GM12878 (cell line): ENCODE measurements around the gene RAB30. TPM values are rescaled to one million over a fixed set of nuclear protein-coding genes. Genes with fewer than 3 reads are reported as not detected.

Experiments used
- ATAC-seq: fragments of 200-7000 bp; cut with Tn5 transposase; 3 replicates; pipeline ENCODE4 v1.9.1; 2020; ENCODE audit warnings: mild to moderate bottlenecking, moderate library complexity
- BruUV-seq: library from RNA; stranded (reverse); fragments of 400-500 nt; replicated peaks from 2 replicates; lab custom pipeline; 2021; lab: Mats Ljungman, UMichigan
- CTCF ChIA-PET: fragments of 300-600 bp; sonication (Branson Sonifier 250); formaldehyde crosslinking; extraction: SDS; loops from one replicate; lab custom pipeline; 2021; ENCODE audit warnings: inconsistent platforms; lab: Yijun Ruan, JAX
- POLR2A ChIA-PET: fragments of 350-600 bp; formaldehyde crosslinking; extraction: SDS; loops from one replicate; lab custom pipeline; 2021; ENCODE audit warnings: inconsistent platforms; lab: Charles Lee
- RAD21 ChIA-PET: fragments of 300-600 bp; sonication (Branson Sonifier 250); formaldehyde crosslinking; loops from one replicate; lab custom pipeline; 2023; ENCODE audit warnings: antibody characterized with exemption; ENCODE audit not compliant: unreplicated experiment; lab: Charles Lee
- SMC1A ChIA-PET: fragments of 300-600 bp; sonication (Branson Sonifier 250); formaldehyde crosslinking; loops from one replicate; lab custom pipeline; 2023; ENCODE audit not compliant: unreplicated experiment, uncharacterized antibody; lab: Charles Lee
- DNase-seq: peaks from one replicate; pipeline ENCODE4 v3.0.0-alpha.2; 2011; ENCODE audit warnings: low read depth, low spot score
- FAIRE-seq: peaks from 3 replicates; lab custom pipeline; 2011; peaks lifted over from hg19 to GRCh38; lab: Jason Lieb, UNC
- H2AFZ ChIP-seq: 2 replicates; pipeline ENCODE4 v1.6.0; 2011; ENCODE audit warnings: low read depth, low read length, control low read depth; ENCODE audit not compliant: control insufficient read depth
- H3K27ac ChIP-seq: 2 replicates; pipeline ENCODE4 v1.5.1; 2011; ENCODE audit warnings: control low read depth; ENCODE audit not compliant: control insufficient read depth, insufficient read depth
- H3K27me3 ChIP-seq, 2 experiments: replicated peaks in 1 of 2; 2 replicates each; pipeline versions ENCODE4 v1.6.0 to v1.6.1; 2011; ENCODE audit warnings: low read length in 1 of 2; ENCODE audit not compliant: control insufficient read depth in 2 of 2, insufficient read depth in 2 of 2
- H3K36me3 ChIP-seq, 2 experiments: 2 replicates each; pipeline ENCODE4 v1.5.1; 2011; ENCODE audit warnings: low read length in 1 of 2; ENCODE audit not compliant: control insufficient read depth in 2 of 2, insufficient read depth in 2 of 2
- H3K4me1 ChIP-seq: 2 replicates; pipeline ENCODE4 v1.6.1; 2011; ENCODE audit warnings: mild to moderate bottlenecking, low read length, moderate library complexity, mixed read lengths; ENCODE audit not compliant: control insufficient read depth, insufficient read depth
- H3K4me2 ChIP-seq: 2 replicates; pipeline ENCODE4 v1.6.0; 2011; ENCODE audit warnings: control low read depth; ENCODE audit not compliant: control insufficient read depth, insufficient read depth
- H3K4me3 ChIP-seq: fragments of 200-600 bp; sonication (generic); 2 replicates; pipeline ENCODE4 v1.5.1; 2016
- H3K79me2 ChIP-seq: 2 replicates; pipeline ENCODE4 v1.6.0; 2011; ENCODE audit warnings: low read length; ENCODE audit not compliant: control insufficient read depth, insufficient read depth
- H3K9ac ChIP-seq: 2 replicates; pipeline ENCODE4 v1.8.0; 2011; ENCODE audit warnings: low read length, control low read depth, mixed read lengths; ENCODE audit not compliant: control insufficient read depth, insufficient read depth
- H3K9me3 ChIP-seq: replicated peaks from 3 replicates; pipeline ENCODE4 v1.5.1; 2011; ENCODE audit warnings: mild to moderate bottlenecking, low read length; ENCODE audit not compliant: control insufficient read depth, insufficient read depth
- H4K20me1 ChIP-seq: 2 replicates; pipeline ENCODE4 v1.6.0; 2011; ENCODE audit not compliant: control insufficient read depth, insufficient read depth
- PBX3 ChIP-seq: IDR thresholded peaks from 2 replicates; pipeline ENCODE4 v1.6.1; 2011; ENCODE audit warnings: mild to moderate bottlenecking, low read depth, low read length, moderate library complexity; ENCODE audit not compliant: insufficient replicate concordance
- PKNOX1 ChIP-seq: fragments of 450-650 bp; IDR thresholded peaks from 2 replicates; pipeline ENCODE4 v1.6.1; 2016; ENCODE audit warnings: mild to moderate bottlenecking
- USF2 ChIP-seq: IDR thresholded peaks from 2 replicates; pipeline ENCODE4 v1.6.1; 2011; ENCODE audit warnings: low read depth, low read length, improper control_type of control experiment, borderline replicate concordance
- WGBS: methylation state at CpG from one replicate; pipeline ENCODE4 v1.1.6; 2016; ENCODE audit warnings: low lambda C conversion rate; ENCODE audit not compliant: insufficient replicate concordance, insufficient coverage; ENCODE audit errors: missing lambda C conversion rate; 5-methylcytosine and 5-hydroxymethylcytosine counted together
- in situ Hi-C: fragments of 300-500 bp; cut with MboI; formaldehyde crosslinking; loops from 9 replicates; pipeline ENCODE4 v1.14.3; 2018; ENCODE audit warnings: mixed read lengths
- intact Hi-C: fragments of 100-400 bp; cut with micrococcal nuclease; formaldehyde crosslinking; loops from one replicate; pipeline ENCODE4 v1.14.2; 2022; ENCODE audit not compliant: unreplicated experiment
- polyA plus RNA-seq, 11 experiments: library from polyadenylated mRNA; depleted of rRNA in 4 of 11; unstranded in 6 of 11; stranded (reverse) in 5 of 11; fragments of >200 nt; fragmentation: Nextera tagmentation in 4 of 11; fragmentation: Illumina TruSeq in 1 of 11; extraction: Ambion mirVana in 4 of 11; extraction: Trizol in 1 of 11; gene quantifications; 1 replicate in 1 of 11; 2 replicates in 10 of 11; pipeline versions ENCODE4 v1.2.1 to v1.2.3, GENCODE V29; 2011 to 2016; ENCODE audit warnings: inconsistent platforms in 2 of 11, missing spikeins in 2 of 11, low read depth in 1 of 11
- total RNA-seq, 4 experiments: library from RNA; depleted of rRNA in 3 of 4; stranded (reverse); fragments of >200 nt in 3 of 4; fragmentation: Illumina TruSeq in 1 of 4; extraction: Trizol in 1 of 4; gene quantifications; 2 replicates each; pipeline versions ENCODE4 v1.2.1 to v1.2.3, GENCODE V29; 2013 to 2021

Gene RAB30
- total and polyA plus RNA-seq, 10 of the 15 experiments (the other 5 are each of a cell fraction or from before 2014, with no cell fraction given), result 9.8 to 26.7 (median 19.2) TPM

GRCh38 chr11:82932564-82932963 lies 139.1 kb downstream of the RAB30 start:
- in situ Hi-C loops, result no loop called here
- BruUV-seq, result no TSS peak
- RAD21 ChIA-PET, result interaction anchor here (0.6 to 3.4 kb wide), 8 partner anchors 9 to 130 kb away, joined by 3 to 31 read pairs (median 4); partner anchors contain the start of gene PRCP
- Histone ChIP-seq H3K9me3 (no peaks in the 10 kb centered on the region), H3K4me3 (no peak overlapping the region), H3K27ac (no peak overlapping the region), H4K20me1 (no peaks in the 10 kb centered on the region), H3K4me1 (peaks cover 13% of the 10 kb centered on the region), H3K36me3 (peaks cover 0 to 2% of the 10 kb centered on the region in 2 experiments; a peak in 2 of 4 replicates), H3K9ac (no peak overlapping the region), H3K4me2 (no peak overlapping the region), H2AFZ (no peak overlapping the region), H3K79me2 (no peaks in the 10 kb centered on the region), H3K27me3 (no peaks in the 10 kb centered on the region)
- SMC1A ChIA-PET, result interaction anchor here (0.7 to 6.7 kb wide), 6 partner anchors 14 to 224 kb away, joined by 3 to 85 read pairs (median 6); partner anchors contain the start of gene RAB30
- POLR2A ChIA-PET, result interaction anchor here (0.8 to 2.2 kb wide), 5 partner anchors 14 to 131 kb away, joined by 3 to 6 read pairs (median 3); no protein-coding TSS in a partner anchor
- WGBS, result 100% methylated on average over 1 of the region's 1 CpG
- TF ChIP-seq USF2 (no peak), PKNOX1 (peak; percentile 47; the same call in 1 of the 2 replicates), PBX3 (peak; percentile 5)
- CTCF ChIA-PET, result interaction anchor here (0.7 to 3.5 kb wide), 6 partner anchors 12 to 316 kb away, joined by 3 to 14 read pairs (median 11); no protein-coding TSS in a partner anchor
- FAIRE-seq (no peak), ATAC-seq (no peak), DNase-seq (no peak)
- intact Hi-C loops, result no loop called here
